Stomach (tissue), 9 donors: ENCODE measurements around the gene CD19. TPM values are rescaled to one million over a fixed set of nuclear protein-coding genes. Genes with fewer than 3 reads are reported as not detected.

Experiments
- DNase-seq, 2 donors: peaks; one replicate each; pipeline versions ENCODE4 v3.0.0 to v3.0.0-alpha.2; 2013 to 2019
- H3K27ac ChIP-seq, 5 donors: fragments of 200-600 bp in 4 of 5; sonication (generic) in 4 of 5; one replicate each; pipeline ENCODE4 v1.5.1; 2013 to 2019; ENCODE audit warnings: mild to moderate bottlenecking in 1 of 5, moderate library complexity in 1 of 5
- H3K27me3 ChIP-seq, 3 donors: fragments of 200-600 bp; sonication (generic); one replicate each; pipeline ENCODE4 v1.5.1; 2017 to 2019; ENCODE audit warnings: mixed run types in 1 of 3
- H3K36me3 ChIP-seq, 4 donors: fragments of 200-600 bp; sonication (generic); 1 replicate in 3 of 4; 2 replicates in 1 of 4; pipeline ENCODE4 v1.5.1; 2016 to 2019
- H3K4me1 ChIP-seq, 4 donors: fragments of 200-600 bp; sonication (generic); one replicate each; pipeline ENCODE4 v1.5.1; 2016 to 2019
- H3K4me3 ChIP-seq, 4 donors: fragments of 200-600 bp; sonication (generic) in 3 of 4; one replicate each; pipeline ENCODE4 v1.5.1; 2016 to 2019; ENCODE audit warnings: mild to moderate bottlenecking in 1 of 4
- H3K9me3 ChIP-seq, 4 donors: fragments of 200-600 bp; sonication (generic); one replicate each; pipeline ENCODE4 v1.5.1; 2016 to 2019
- CTCF ChIP-seq, 7 experiments: fragments of 450-650 bp in 4 of 7; fragments of 200-600 bp in 3 of 7; sonication (generic) in 3 of 7; IDR thresholded peaks; one replicate each; pipeline ENCODE4 v1.5.1; 2016 to 2019; ENCODE audit warnings: antibody characterized with exemption in 7 of 7, control low read depth in 2 of 7, mild to moderate bottlenecking in 1 of 7
- EP300 ChIP-seq: sonication (generic); formaldehyde crosslinking; IDR thresholded peaks from one replicate; pipeline ENCODE4 v1.6.1; 2017; ENCODE audit warnings: antibody characterized with exemption
- POLR2A ChIP-seq, 4 donors: fragments of 450-650 bp; IDR thresholded peaks; one replicate each; pipeline ENCODE4 v1.6.1; 2016; ENCODE audit warnings: antibody characterized with exemption in 4 of 4, control low read depth in 2 of 4, mild to moderate bottlenecking in 1 of 4, moderate library complexity in 1 of 4
- POLR2AphosphoS5 ChIP-seq, 3 donors: sonication (generic); formaldehyde crosslinking; IDR thresholded peaks; one replicate each; pipeline ENCODE4 v1.6.1; 2016; ENCODE audit warnings: antibody characterized with exemption in 3 of 3
- WGBS, 5 donors: extraction: QIAGEN DNeasy Blood & Tissue Kit in 3 of 5; methylation state at CpG; one replicate each; pipeline versions ENCODE4 v1.1.5 to v1.1.7; 2013 to 2018; 5-methylcytosine and 5-hydroxymethylcytosine counted together
- intact Hi-C: fragments of 100-400 bp; cut with DNase I; formaldehyde crosslinking; loops from one replicate; pipeline ENCODE4 v1.15.1; 2023; ENCODE audit warnings: low total_unique reads
- polyA plus RNA-seq, 3 donors: library from polyadenylated mRNA; stranded (reverse); fragments of 200-250 nt; gene quantifications; one replicate each; pipeline ENCODE4 v1.2.3, GENCODE V29; 2013
- total RNA-seq, 5 donors: library from RNA; depleted of rRNA; stranded (reverse); fragments of >200 nt; gene quantifications; one replicate each; pipeline versions ENCODE4 v1.1.0 to v1.2.3, GENCODE V29; 2014 to 2016
- donor health status: healthy with polysubstance abuse.
- donor health status: Bipolar disorder and iron deficiency.
- donor health status: healthy.

The CD19 gene
- total and polyA plus RNA-seq, 8 donors = 0.29 to 3.8 (median 0.56) TPM; not detected in 3

- Histone ChIP-seq H3K4me3 (no peak overlapping the region), H3K36me3 (peaks cover 22 to 97% (median 92%) of the 10 kb centered on the region in 4 donors), H3K27me3 (no peaks in the 10 kb centered on the region), H3K27ac (no peak overlapping the region), H3K4me1 (no peaks in the 10 kb centered on the region), H3K9me3 (no peaks in the 10 kb centered on the region)
- peak in 1 of 2 donors; percentile 58 for DNase-seq
- intact Hi-C loops = loop anchor here (10.0 kb wide), 1 partner anchor 46 kb away; the partner anchor contains the start of gene SH2B1
- 67 to 80% (median 75%) methylated on average over 19 of the region's 19 CpGs for WGBS, 5 donors
- TF ChIP-seq CTCF (IDR thresholded peaks at IDR 0.05) (no peak), POLR2A (IDR thresholded peaks at IDR 0.05) (no peak), POLR2AphosphoS5 (IDR thresholded peaks at IDR 0.05) (no peak), EP300 (no peak)
These were observed 21.4 kb upstream of the CD19 start for GRCh38 chr16:28910086-28911031.

GRCh38 chr16:28912558-28912957 is 19.2 kb upstream of the CD19 start:
- intact Hi-C loops = loop anchor here (10.0 kb wide), 1 partner anchor 48 kb away; the partner anchor contains the start of gene SH2B1
- DNase-seq = no peak
- Histone ChIP-seq H3K27me3 (no peaks in the 10 kb centered on the region), H3K4me1 (no peaks in the 10 kb centered on the region), H3K4me3 (no peak overlapping the region), H3K27ac (no peak overlapping the region), H3K36me3 (peaks cover 30 to 97% (median 92%) of the 10 kb centered on the region in 4 donors), H3K9me3 (no peaks in the 10 kb centered on the region)
- TF ChIP-seq POLR2A (IDR thresholded peaks at IDR 0.05) (no peak), POLR2AphosphoS5 (IDR thresholded peaks at IDR 0.05) (no peak), CTCF (IDR thresholded peaks at IDR 0.05) (no peak), EP300 (no peak)
- 88 to 92% (median 91%) methylated on average over 12 of the region's 12 CpGs for whole genome bisulfite sequencing, 5 donors

- DNase-seq = no peak
These were observed 17.6 kb upstream of the CD19 start for GRCh38 chr16:28913946-28914724.

More at GRCh38 chr16:28913946-28914724, 17.6 kb upstream of the CD19 start:
- no peaks in the 10 kb centered on the region for H3K9me3 ChIP-seq
- no peaks in the 10 kb centered on the region for H3K27me3 ChIP-seq
- no peak overlapping the region for H3K4me3 ChIP-seq
- no peaks in the 10 kb centered on the region for H3K4me1 ChIP-seq
- TF ChIP-seq CTCF (IDR thresholded peaks at IDR 0.05) (no peak), EP300 (no peak), POLR2AphosphoS5 (IDR thresholded peaks at IDR 0.05) (no peak), POLR2A (IDR thresholded peaks at IDR 0.05) (no peak)
- peaks cover 33 to 95% (median 91%) of the 10 kb centered on the region in 4 donors for H3K36me3 ChIP-seq
- no peak overlapping the region for H3K27ac ChIP-seq
- 90 to 95% (median 91%) methylated on average over 20 to 29 of the region's 29 CpGs for WGBS, 5 donors
- intact Hi-C loops = loop anchor here (10.0 kb wide), 1 partner anchor 49 kb away; the partner anchor contains the start of gene SH2B1
